ENCODE results near the gene A1BG.

Gene A1BG

DNA sequence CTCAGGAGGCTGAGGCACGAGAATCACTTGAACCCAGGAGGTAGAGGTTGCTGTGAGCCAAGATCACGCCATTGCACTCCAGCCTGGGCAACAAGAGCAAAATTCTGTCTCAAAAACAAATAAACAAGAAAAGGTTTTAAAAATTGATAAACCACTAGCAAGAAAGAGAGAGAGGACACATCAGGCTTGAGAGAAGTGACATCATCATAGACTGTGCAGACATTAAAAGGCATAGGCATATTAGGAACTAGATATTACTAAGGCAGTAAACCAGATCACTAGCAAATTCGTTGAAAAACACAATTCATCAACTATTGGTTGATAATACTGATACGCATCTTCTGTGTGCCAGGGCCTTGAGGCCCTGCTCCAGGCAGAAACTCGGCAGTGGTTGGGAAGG lies 7.7 kb downstream of the A1BG start:
- Histone ChIP-seq H3K27ac (ENCODE audit: low read length) (no peak overlapping the region), H4K20me1 (ENCODE audit: insufficient read depth, low read length) (no peaks in the 10 kb centered on the region), H3K4me2 (ENCODE audit: low read length) (no peak overlapping the region), H3K27me3 (ENCODE audit: low read depth, low read length) (no peaks in the 10 kb centered on the region), H3K4me1 (ENCODE audit: low read length) (peaks cover 3% of the 10 kb centered on the region; the same call in 1 of the 2 replicates), H3K79me2 (ENCODE audit: low read length) (no peaks in the 10 kb centered on the region; the same call in 1 of the 2 replicates), H3K36me3 (replicated peaks; ENCODE audit: low read depth, low read length) (peaks cover 2% of the 10 kb centered on the region), H3K9me3 (ENCODE audit: insufficient read depth, low read length) (no peaks in the 10 kb centered on the region), H3K9ac (ENCODE audit: low read length) (no peak overlapping the region), H2AFZ (ENCODE audit: low read depth, low read length) (no peak overlapping the region), H3K4me3 (ENCODE audit: low read length) (no peak overlapping the region)
- no peak for TF ChIP-seq EZH2phosphoT487 (IDR thresholded peaks at IDR 0.05; ENCODE audit: low read depth)
- TF ChIP-seq, protein P1, sequence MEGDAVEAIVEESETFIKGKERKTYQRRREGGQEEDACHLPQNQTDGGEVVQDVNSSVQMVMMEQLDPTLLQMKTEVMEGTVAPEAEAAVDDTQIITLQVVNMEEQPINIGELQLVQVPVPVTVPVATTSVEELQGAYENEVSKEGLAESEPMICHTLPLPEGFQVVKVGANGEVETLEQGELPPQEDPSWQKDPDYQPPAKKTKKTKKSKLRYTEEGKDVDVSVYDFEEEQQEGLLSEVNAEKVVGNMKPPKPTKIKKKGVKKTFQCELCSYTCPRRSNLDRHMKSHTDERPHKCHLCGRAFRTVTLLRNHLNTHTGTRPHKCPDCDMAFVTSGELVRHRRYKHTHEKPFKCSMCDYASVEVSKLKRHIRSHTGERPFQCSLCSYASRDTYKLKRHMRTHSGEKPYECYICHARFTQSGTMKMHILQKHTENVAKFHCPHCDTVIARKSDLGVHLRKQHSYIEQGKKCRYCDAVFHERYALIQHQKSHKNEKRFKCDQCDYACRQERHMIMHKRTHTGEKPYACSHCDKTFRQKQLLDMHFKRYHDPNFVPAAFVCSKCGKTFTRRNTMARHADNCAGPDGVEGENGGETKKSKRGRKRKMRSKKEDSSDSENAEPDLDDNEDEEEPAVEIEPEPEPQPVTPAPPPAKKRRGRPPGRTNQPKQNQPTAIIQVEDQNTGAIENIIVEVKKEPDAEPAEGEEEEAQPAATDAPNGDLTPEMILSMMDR (IDR thresholded peaks at IDR 0.05; ENCODE audit: low read depth, low read length): no peak

GRCh38 chr19:58338825-58339558 lies 14.3 kb downstream of the A1BG start:
- no peak overlapping the region for H3K9ac ChIP-seq (ENCODE audit: low read length)
- no peaks in the 10 kb centered on the region for H4K20me1 ChIP-seq (ENCODE audit: insufficient read depth, low read length)
- H3K36me3 ChIP-seq (replicated peaks; ENCODE audit: low read depth, low read length): peaks cover 20% of the 10 kb centered on the region
- TF ChIP-seq, protein P1 (IDR thresholded peaks at IDR 0.05; ENCODE audit: low read depth, low read length): no peak
- no peak for TF ChIP-seq EZH2phosphoT487 (IDR thresholded peaks at IDR 0.05; ENCODE audit: low read depth)
- H3K4me1 ChIP-seq (ENCODE audit: low read length): no peaks in the 10 kb centered on the region
- no peak overlapping the region for H3K4me2 ChIP-seq (ENCODE audit: low read length)
- H3K9me3 ChIP-seq (ENCODE audit: insufficient read depth, low read length): no peaks in the 10 kb centered on the region
- no peak overlapping the region for H2AFZ ChIP-seq (ENCODE audit: low read depth, low read length)
- no peak overlapping the region for H3K4me3 ChIP-seq (ENCODE audit: low read length)
- no peaks in the 10 kb centered on the region for H3K79me2 ChIP-seq (ENCODE audit: low read length)
- H3K27me3 ChIP-seq (ENCODE audit: low read depth, low read length): no peaks in the 10 kb centered on the region
- H3K27ac ChIP-seq (ENCODE audit: low read length): no peak overlapping the region

GRCh38 chr19:58338336-58338735 lies 15.0 kb downstream of the A1BG start:
- H3K4me2 ChIP-seq (ENCODE audit: low read length): no peak overlapping the region
- H3K27me3 ChIP-seq (ENCODE audit: low read depth, low read length): no peaks in the 10 kb centered on the region
- H3K36me3 ChIP-seq (replicated peaks; ENCODE audit: low read depth, low read length): peaks cover 20% of the 10 kb centered on the region

GRCh38 chr19:58336820-58337219 lies 16.5 kb downstream of the A1BG start:
- H4K20me1 ChIP-seq (ENCODE audit: insufficient read depth, low read length): no peaks in the 10 kb centered on the region
- TF ChIP-seq, protein P1 (IDR thresholded peaks at IDR 0.05; ENCODE audit: low read depth, low read length): no peak
- no peak for TF ChIP-seq EZH2phosphoT487 (IDR thresholded peaks at IDR 0.05; ENCODE audit: low read depth)
- H3K4me1 ChIP-seq (ENCODE audit: low read length): no peaks in the 10 kb centered on the region
- H2AFZ ChIP-seq (ENCODE audit: low read depth, low read length): no peak overlapping the region
- H3K27ac ChIP-seq (ENCODE audit: low read length): no peak overlapping the region
- no peak overlapping the region for H3K9ac ChIP-seq (ENCODE audit: low read length)
- H3K27me3 ChIP-seq (ENCODE audit: low read depth, low read length): no peaks in the 10 kb centered on the region
- H3K4me3 ChIP-seq (ENCODE audit: low read length): no peak overlapping the region
- no peaks in the 10 kb centered on the region for H3K79me2 ChIP-seq (ENCODE audit: low read length)
- peaks cover 17% of the 10 kb centered on the region for H3K36me3 ChIP-seq (replicated peaks; ENCODE audit: low read depth, low read length)
- no peak overlapping the region for H3K4me2 ChIP-seq (ENCODE audit: low read length)
- no peaks in the 10 kb centered on the region for H3K9me3 ChIP-seq (ENCODE audit: insufficient read depth, low read length)

More at GRCh38 chr19:58338336-58338735, 15.0 kb downstream of the A1BG start:
- H3K4me1 ChIP-seq (ENCODE audit: low read length): no peaks in the 10 kb centered on the region
- H3K27ac ChIP-seq (ENCODE audit: low read length): no peak overlapping the region
- H3K79me2 ChIP-seq (ENCODE audit: low read length): no peaks in the 10 kb centered on the region
- no peak overlapping the region for H2AFZ ChIP-seq (ENCODE audit: low read depth, low read length)
- no peak for TF ChIP-seq EZH2phosphoT487 (IDR thresholded peaks at IDR 0.05; ENCODE audit: low read depth)
- TF ChIP-seq, protein P1 (IDR thresholded peaks at IDR 0.05; ENCODE audit: low read depth, low read length): no peak
- H3K4me3 ChIP-seq (ENCODE audit: low read length): no peak overlapping the region
- no peak overlapping the region for H3K9ac ChIP-seq (ENCODE audit: low read length)
- H3K9me3 ChIP-seq (ENCODE audit: insufficient read depth, low read length): no peaks in the 10 kb centered on the region
- no peaks in the 10 kb centered on the region for H4K20me1 ChIP-seq (ENCODE audit: insufficient read depth, low read length)

All from OCI-LY3 (cell line).